Skeletal muscle tissue (tissue), 4 donors: ENCODE measurements around the gene SDC3. TPM values are rescaled to one million over a fixed set of nuclear protein-coding genes. Genes with fewer than 3 reads are reported as not detected.

Source experiments
- H3K27ac ChIP-seq: one replicate; pipeline ENCODE4 v1.7.0; 2013; ENCODE audit warnings: mild to moderate bottlenecking, low read depth, low read length, inconsistent platforms
- H3K27me3 ChIP-seq, 3 donors: one replicate each; pipeline ENCODE4 v1.7.0; 2013; ENCODE audit warnings: low read length in 3 of 3; ENCODE audit not compliant: control insufficient read depth in 3 of 3, insufficient read depth in 3 of 3
- H3K36me3 ChIP-seq, 3 donors: one replicate each; pipeline ENCODE4 v1.7.0; 2013; ENCODE audit warnings: low read length in 3 of 3; ENCODE audit not compliant: control insufficient read depth in 3 of 3, insufficient read depth in 3 of 3
- H3K4me1 ChIP-seq, 3 donors: one replicate each; pipeline ENCODE4 v1.7.0; 2013; ENCODE audit warnings: low read length in 3 of 3, mild to moderate bottlenecking in 3 of 3; ENCODE audit not compliant: control insufficient read depth in 3 of 3, insufficient read depth in 3 of 3
- H3K4me3 ChIP-seq, 3 donors: one replicate each; pipeline ENCODE4 v1.7.0; 2013; ENCODE audit warnings: low read length in 3 of 3
- H3K9ac ChIP-seq, 3 donors: one replicate each; pipeline ENCODE4 v1.7.0; 2013; ENCODE audit warnings: low read length in 3 of 3, mild to moderate bottlenecking in 3 of 3, moderate library complexity in 2 of 3, low read depth in 1 of 3
- H3K9me3 ChIP-seq, 3 donors: one replicate each; pipeline ENCODE4 v1.7.0; 2013; ENCODE audit warnings: low read length in 3 of 3; ENCODE audit not compliant: control insufficient read depth in 3 of 3
- total RNA-seq: library from RNA; depleted of rRNA; stranded (reverse); fragments of >200 nt; gene quantifications from one replicate; pipeline ENCODE4 v1.2.3, GENCODE V29; 2014
- donor health status: Osteomylitis.

The SDC3 gene
- total RNA-seq, 1 donor from 2014 or later = 8.9 TPM

DNA sequence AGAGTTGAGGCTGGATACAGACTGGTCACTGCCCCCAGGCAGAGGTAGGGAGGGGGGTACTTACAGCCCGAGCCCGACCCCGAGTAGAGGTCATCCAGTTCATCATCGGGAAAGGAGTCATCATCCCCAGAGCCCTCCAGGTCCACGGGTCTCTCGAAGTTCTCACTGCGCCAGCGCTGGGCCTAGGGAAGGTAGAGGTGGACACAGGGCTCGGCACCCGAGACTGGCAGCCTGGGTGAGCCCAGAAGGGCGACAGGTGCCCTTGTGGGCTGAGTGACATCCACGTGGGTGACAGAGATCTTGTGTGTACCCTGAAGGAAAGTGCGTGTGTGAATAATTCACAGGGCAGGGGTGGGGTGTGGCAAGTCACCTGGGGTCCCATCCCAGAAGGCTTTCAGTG, 30.0 kb downstream of the SDC3 start:
- H3K9me3 ChIP-seq = no peaks in the 10 kb centered on the region
- peaks cover 0 to 6% (median 3%) of the 10 kb centered on the region in 3 donors for H3K27me3 ChIP-seq
- peaks cover 0 to 4% (median 0%) of the 10 kb centered on the region in 3 donors for H3K36me3 ChIP-seq
- no peak overlapping the region for H3K27ac ChIP-seq
- peaks cover 7 to 10% (median 8%) of the 10 kb centered on the region in 3 donors for H3K4me1 ChIP-seq
- no peak overlapping the region for H3K9ac ChIP-seq
- H3K4me3 ChIP-seq = no peak overlapping the region

DNA sequence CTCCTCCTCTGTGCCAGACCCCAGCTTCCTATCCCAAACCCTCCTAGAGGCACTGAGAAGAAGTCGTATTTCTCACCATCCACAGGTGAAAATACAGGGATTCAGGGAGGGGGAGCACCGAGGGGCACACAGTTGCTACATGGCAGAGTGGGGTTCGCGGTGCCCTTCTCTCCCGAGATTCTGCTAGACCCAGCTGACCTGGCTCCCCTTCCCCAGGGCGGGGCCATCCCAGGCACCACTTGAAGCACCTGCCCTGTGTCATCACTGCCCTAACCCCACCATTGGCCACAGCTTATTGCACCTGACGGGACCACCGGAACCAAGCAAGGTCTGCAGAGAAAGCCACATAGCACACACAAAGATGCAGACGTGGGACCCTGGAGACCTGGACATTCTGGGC, 30.5 kb downstream of the SDC3 start:
- no peak overlapping the region for H3K9ac ChIP-seq
- H3K27ac ChIP-seq = no peak overlapping the region
- peaks cover 0 to under 1% (median under 1%) of the 10 kb centered on the region in 3 donors for H3K9me3 ChIP-seq
- no peak overlapping the region for H3K4me3 ChIP-seq
- peaks cover 0 to 8% (median 2%) of the 10 kb centered on the region in 3 donors for H3K36me3 ChIP-seq
- H3K4me1 ChIP-seq = peaks cover 7 to 10% (median 8%) of the 10 kb centered on the region in 3 donors
- peaks cover 0 to 6% (median 3%) of the 10 kb centered on the region in 3 donors for H3K27me3 ChIP-seq

DNA sequence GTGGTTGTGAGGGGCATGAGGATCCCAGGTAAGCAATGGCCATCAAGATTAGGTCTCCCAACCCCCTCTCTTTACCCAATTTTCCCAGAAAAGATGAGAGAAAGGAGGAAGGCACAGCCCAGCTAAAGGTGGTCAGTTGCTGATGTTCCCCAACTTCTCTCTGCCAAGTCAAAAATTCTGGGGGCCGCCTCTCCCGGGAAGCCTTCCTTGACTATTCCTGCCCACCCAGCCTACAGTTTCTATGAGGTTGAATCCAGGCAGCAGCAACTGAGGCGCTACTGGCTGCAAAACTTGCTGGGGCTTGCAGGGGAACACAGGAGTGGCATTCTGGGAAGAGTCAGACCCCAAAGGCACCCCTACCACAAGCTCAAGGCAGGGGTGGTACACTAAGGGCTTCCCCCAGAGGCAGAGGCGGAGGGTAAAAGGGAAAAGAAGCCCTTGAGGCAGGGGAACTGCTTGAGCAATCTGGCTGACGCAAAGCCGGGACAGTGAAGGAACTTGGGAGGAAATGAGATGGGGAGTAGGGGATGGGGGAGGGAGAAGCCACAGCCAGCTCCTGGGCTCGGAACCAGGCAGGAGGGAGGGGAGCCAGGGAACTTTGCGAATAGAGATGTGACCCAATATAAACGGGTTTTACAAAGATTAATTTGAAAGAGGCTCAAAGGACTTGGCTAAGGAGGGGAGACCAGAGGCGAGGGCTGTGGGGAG, 31.2 kb downstream of the SDC3 start:
- Histone ChIP-seq H3K9ac (no peak overlapping the region), H3K4me3 (no peak overlapping the region), H3K9me3 (peaks cover 3 to 7% (median 6%) of the 10 kb centered on the region in 3 donors), H3K27ac (no peak overlapping the region), H3K27me3 (peaks cover 0 to 6% (median 3%) of the 10 kb centered on the region in 3 donors), H3K4me1 (peaks cover 7 to 10% (median 8%) of the 10 kb centered on the region in 3 donors), H3K36me3 (peaks cover 4 to 15% (median 8%) of the 10 kb centered on the region in 3 donors)

DNA sequence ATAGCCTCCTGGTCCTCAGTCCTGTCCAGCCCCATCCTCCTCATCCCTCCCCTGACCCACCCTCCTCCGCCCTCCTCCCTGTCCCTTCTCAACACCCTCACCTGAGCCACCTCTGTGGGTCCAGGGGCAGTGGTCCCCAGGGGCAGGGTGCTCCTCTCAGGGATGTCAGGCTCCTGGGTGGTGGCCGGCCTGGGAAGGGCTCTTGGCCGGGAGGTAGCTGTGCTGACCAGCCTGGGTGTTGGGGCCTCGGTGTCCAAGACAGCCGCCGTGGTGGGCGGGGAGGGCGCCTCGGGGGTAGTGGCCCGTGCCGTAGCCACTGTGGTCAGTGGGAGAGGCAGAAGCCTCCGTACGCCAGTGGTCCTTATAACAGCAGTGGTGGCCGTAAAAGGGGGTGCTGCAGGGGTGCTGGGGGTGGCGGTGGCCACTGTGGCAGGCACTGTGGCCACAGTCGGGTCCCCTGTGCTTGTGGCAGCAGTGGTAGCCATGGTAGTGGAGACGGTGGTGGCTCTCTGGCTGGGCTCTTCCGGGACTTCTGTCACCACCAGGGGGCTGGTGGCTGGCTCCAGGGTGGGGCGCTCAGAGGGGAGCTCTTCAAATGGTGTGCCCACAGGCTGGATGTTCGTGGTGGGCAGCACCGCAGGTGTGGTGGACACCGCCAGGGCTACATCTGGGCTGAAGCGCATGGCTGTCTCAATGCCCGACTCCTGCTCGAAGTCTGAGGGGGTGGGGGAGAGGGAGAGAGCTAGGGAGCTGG, 31.9 kb downstream of the SDC3 start:
- Histone ChIP-seq H3K36me3 (peaks cover 7 to 15% (median 11%) of the 10 kb centered on the region in 3 donors), H3K27ac (no peak overlapping the region), H3K27me3 (peaks cover 0 to 6% (median 3%) of the 10 kb centered on the region in 3 donors), H3K9me3 (peaks cover 3 to 10% (median 6%) of the 10 kb centered on the region in 3 donors), H3K4me3 (no peak overlapping the region), H3K4me1 (peaks cover 7 to 10% (median 8%) of the 10 kb centered on the region in 3 donors), H3K9ac (no peak overlapping the region)

DNA sequence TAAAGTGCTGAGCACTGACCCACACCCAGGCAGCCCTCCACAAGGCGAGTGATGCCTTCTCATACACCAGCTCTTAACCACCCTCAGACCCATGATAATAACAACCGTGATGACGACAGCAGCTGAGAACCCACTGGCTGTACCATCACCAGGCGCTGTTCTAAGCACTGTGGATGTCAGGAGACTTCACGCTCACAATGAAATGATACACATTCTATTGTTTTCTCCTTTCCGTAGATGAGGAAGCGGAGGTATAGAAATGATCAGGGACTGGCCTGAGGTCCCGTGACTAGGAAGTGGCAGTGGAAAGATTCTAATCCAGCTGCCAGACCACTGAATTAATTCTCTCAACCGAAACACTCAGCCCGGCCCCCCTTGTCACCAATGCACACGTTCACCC, 32.6 kb downstream of the SDC3 start:
- Histone ChIP-seq H3K9me3 (peaks cover 3 to 10% (median 6%) of the 10 kb centered on the region in 3 donors), H3K4me1 (peaks cover 7 to 10% (median 8%) of the 10 kb centered on the region in 3 donors), H3K27ac (no peak overlapping the region), H3K27me3 (peaks cover 0 to 5% (median 3%) of the 10 kb centered on the region in 3 donors), H3K4me3 (no peak overlapping the region), H3K9ac (no peak overlapping the region), H3K36me3 (peaks cover 7 to 15% (median 11%) of the 10 kb centered on the region in 3 donors)

DNA sequence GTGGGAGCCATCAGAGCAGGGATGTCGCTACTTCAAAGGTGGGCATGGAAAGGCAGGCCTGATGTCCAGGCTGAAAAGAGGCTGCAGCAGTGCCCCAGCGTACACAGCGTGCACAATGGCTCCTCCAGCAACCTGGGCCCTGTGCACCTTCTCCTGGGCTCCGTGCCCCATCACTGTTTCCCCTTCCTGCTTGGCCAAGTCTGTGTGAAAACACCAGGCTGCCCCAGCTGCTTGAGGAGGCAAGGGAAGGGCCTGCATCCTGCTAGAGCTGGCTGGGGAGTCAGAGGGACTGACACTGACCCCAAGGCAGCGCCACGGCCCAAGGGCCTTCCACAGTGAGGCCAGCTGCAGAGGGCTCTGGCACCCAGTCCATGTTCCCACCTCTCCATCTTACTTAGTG, 33.4 kb downstream of the SDC3 start:
- peaks cover 7 to 15% (median 11%) of the 10 kb centered on the region in 3 donors for H3K36me3 ChIP-seq
- no peak overlapping the region for H3K27ac ChIP-seq
- peaks cover 7 to 10% (median 8%) of the 10 kb centered on the region in 3 donors for H3K4me1 ChIP-seq
- peaks cover 3 to 10% (median 6%) of the 10 kb centered on the region in 3 donors for H3K9me3 ChIP-seq
- peaks cover 0 to 4% (median 3%) of the 10 kb centered on the region in 3 donors for H3K27me3 ChIP-seq
- no peak overlapping the region for H3K4me3 ChIP-seq
- H3K9ac ChIP-seq = no peak overlapping the region

DNA sequence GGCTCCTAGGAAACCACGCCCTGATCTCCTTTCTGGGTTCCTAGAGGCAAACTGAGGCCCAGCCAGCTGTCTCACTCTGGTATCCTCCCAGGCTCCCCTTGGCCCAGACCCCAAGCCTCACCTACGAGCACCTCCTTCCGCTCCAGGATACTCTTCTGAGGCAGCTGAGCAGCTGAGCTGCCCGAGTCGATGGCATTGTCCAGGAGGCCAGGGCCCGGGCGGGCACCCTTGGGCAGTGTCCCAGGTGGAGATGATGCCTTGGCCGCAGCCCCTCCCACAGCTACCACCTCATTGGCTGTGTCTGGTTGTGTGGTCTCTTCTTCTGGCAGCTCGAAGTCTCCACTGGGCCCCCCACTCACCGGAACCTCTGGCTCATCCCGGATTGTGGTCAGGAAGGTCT, 34.4 kb downstream of the SDC3 start:
- H3K9ac ChIP-seq = no peak overlapping the region
- no peak overlapping the region for H3K27ac ChIP-seq
- peaks cover 7 to 15% (median 11%) of the 10 kb centered on the region in 3 donors for H3K36me3 ChIP-seq
- H3K4me1 ChIP-seq = peaks cover 7 to 10% (median 8%) of the 10 kb centered on the region in 3 donors
- no peak overlapping the region for H3K4me3 ChIP-seq
- H3K9me3 ChIP-seq = peaks cover 3 to 10% (median 6%) of the 10 kb centered on the region in 3 donors
- H3K27me3 ChIP-seq = peaks cover 0 to 4% (median 3%) of the 10 kb centered on the region in 3 donors

DNA sequence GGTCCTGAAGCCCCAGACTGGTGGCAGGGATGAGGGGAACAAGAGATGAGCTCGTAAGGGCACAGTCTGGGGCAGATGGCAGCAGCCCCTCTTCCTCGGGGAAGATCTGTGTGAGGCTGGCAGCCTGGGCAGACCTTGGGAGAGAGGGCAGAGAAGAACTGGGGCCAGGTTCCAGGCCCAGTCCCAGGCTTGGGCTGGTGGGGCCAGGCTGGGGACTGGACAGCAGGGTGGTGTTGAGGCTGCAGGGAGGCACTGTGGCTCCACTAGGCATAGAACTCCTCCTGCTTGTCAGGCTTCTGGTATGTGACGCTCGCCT, 35.7 kb downstream of the SDC3 start:
- Histone ChIP-seq H3K9ac (no peak overlapping the region), H3K4me3 (no peak overlapping the region), H3K4me1 (peaks cover 4 to 7% (median 7%) of the 10 kb centered on the region in 3 donors), H3K36me3 (peaks cover 7 to 15% (median 11%) of the 10 kb centered on the region in 3 donors), H3K27ac (no peak overlapping the region), H3K27me3 (peaks cover 0 to 4% (median 3%) of the 10 kb centered on the region in 3 donors), H3K9me3 (peaks cover 3 to 10% (median 6%) of the 10 kb centered on the region in 3 donors)

DNA sequence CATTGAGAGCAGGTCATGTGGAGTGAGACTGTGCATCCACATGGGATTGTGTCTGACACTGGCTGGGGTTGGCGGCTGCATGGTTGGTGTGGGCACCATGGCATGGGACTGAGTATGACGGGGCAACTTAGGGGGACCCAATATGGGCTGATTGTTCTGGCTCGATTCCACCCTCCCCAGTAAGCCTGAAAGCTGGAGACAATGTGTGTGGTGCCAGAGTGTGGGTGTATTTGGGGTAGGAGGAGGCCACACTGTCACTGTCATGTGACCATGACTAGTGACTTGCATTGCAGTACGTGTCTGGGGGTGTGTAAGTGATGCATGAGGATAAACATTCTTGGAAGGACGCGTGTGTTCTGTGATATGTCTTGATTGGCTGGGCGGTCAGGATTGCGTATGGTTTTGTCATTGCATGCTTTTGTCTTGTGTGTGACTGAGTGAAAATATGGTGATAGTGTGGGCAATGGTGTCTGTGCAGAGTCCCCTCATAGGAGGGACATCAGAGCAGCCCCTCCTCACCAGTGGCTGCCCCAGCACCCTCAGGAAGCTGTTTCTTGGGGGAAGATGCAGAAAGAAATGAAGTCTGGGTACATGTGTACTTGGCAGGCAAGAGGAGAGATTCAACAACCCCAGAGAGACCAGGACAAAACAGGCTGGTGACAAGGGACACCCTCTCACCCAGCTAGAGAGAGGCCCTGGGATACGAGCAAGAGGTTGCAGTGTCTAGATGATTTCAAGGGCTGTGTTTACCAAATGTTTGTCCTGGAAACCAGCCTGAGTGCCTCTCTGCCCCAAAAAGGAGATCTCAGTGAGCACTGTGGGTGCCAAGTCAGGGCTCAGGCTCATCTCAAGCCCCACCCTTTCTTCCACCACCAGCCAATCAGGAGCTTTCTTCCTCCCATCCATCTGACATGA, 36.3 kb downstream of the SDC3 start:
- H3K9ac ChIP-seq = no peak overlapping the region
- H3K36me3 ChIP-seq = peaks cover 7 to 15% (median 11%) of the 10 kb centered on the region in 3 donors
- H3K4me3 ChIP-seq = no peak overlapping the region
- H3K27ac ChIP-seq = no peak overlapping the region
- peaks cover under 1 to 4% (median 2%) of the 10 kb centered on the region in 3 donors for H3K4me1 ChIP-seq
- H3K27me3 ChIP-seq = peaks cover 0 to 4% (median 3%) of the 10 kb centered on the region in 3 donors
- H3K9me3 ChIP-seq = peaks cover 3 to 10% (median 6%) of the 10 kb centered on the region in 3 donors
